Neural progenitor cell (in vitro differentiated cells): ENCODE results near the gene RPS6KA2.

Experiments
- EZH2phosphoT487 ChIP-seq: fragments of 200-600 bp; sonication (generic); IDR thresholded peaks from 2 replicates; pipeline ENCODE4 v1.6.1; 2017; ENCODE audit warnings: antibody characterized with exemption
- TF ChIP-seq, protein P1 (sequence below): fragments of 200-600 bp; sonication (generic); IDR thresholded peaks from 2 replicates; pipeline ENCODE4 v1.5.1; 2017; ENCODE audit warnings: antibody characterized with exemption, mild to moderate bottlenecking

DNA sequence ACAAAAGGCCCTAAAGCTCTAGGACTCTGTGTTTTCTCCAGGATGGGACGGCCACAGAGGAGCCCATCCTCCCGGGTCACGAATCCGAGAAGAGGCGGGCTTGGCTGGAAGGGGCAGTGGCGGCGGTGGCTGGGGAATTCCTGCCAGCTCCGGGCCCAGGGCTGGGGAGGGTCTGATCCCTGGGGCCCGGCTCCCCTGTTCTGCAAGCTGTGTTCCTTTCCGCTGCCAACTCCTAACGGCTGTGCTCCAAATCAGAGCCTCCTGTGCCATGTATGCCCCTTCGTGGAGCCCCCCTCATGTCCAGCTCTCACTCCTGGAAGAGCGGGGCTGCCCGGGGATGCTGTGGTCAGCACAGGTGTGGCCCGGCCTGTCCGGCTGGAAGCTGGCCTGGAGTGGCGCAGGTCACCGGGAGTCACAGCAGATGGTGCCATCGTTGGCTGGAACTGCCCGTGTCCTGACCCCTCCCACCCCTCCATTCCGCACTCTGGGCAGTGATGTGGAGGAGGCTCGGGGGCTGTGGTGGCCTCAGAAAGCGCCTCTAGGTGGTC is 156.1 kb downstream of the RPS6KA2 start:
- TF ChIP-seq, protein P1, sequence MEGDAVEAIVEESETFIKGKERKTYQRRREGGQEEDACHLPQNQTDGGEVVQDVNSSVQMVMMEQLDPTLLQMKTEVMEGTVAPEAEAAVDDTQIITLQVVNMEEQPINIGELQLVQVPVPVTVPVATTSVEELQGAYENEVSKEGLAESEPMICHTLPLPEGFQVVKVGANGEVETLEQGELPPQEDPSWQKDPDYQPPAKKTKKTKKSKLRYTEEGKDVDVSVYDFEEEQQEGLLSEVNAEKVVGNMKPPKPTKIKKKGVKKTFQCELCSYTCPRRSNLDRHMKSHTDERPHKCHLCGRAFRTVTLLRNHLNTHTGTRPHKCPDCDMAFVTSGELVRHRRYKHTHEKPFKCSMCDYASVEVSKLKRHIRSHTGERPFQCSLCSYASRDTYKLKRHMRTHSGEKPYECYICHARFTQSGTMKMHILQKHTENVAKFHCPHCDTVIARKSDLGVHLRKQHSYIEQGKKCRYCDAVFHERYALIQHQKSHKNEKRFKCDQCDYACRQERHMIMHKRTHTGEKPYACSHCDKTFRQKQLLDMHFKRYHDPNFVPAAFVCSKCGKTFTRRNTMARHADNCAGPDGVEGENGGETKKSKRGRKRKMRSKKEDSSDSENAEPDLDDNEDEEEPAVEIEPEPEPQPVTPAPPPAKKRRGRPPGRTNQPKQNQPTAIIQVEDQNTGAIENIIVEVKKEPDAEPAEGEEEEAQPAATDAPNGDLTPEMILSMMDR = no peak
- no peak for TF ChIP-seq EZH2phosphoT487
